Erythroblast (primary cell): Measurements from ENCODE around the gene QKI.

Source experiments
- GATA1 ChIP-seq: IDR thresholded peaks from 2 replicates; pipeline ENCODE4 v1.6.1; 2011; ENCODE audit warnings: low read depth, mild to moderate bottlenecking, control low read depth, low read length, moderate library complexity
- POLR2A ChIP-seq: IDR thresholded peaks from 2 replicates; pipeline ENCODE4 v1.6.1; 2011; ENCODE audit warnings: mild to moderate bottlenecking, low read length

- TF ChIP-seq POLR2A = no peak
- no peak for TF ChIP-seq GATA1
Measured at GRCh38 chr6:163432300-163432699, 17.8 kb downstream of the QKI start.
